GM12864 (cell line): ENCODE results near the gene BCKDHB.

Source experiments
- DNase-seq: peaks from one replicate; pipeline ENCODE4 v3.0.0-alpha.2; 2011; ENCODE audit warnings: low read depth
- H3K4me3 ChIP-seq: 2 replicates; pipeline ENCODE4 v1.5.1; 2011; ENCODE audit warnings: mild to moderate bottlenecking, low read depth, low read length, control low read depth
- TF ChIP-seq, protein P1 (sequence below): IDR thresholded peaks from 2 replicates; pipeline ENCODE4 v1.5.1; 2011; ENCODE audit warnings: low read depth, mild to moderate bottlenecking, moderate library complexity, low read length, control low read depth, inconsistent platforms; ENCODE audit errors: missing control alignments

Gene BCKDHB

GRCh38 chr6:80181352-80182081 lies 75.0 kb downstream of the BCKDHB start:
- DNase-seq: no peak
- H3K4me3 ChIP-seq: no peak overlapping the region
- TF ChIP-seq, protein P1, sequence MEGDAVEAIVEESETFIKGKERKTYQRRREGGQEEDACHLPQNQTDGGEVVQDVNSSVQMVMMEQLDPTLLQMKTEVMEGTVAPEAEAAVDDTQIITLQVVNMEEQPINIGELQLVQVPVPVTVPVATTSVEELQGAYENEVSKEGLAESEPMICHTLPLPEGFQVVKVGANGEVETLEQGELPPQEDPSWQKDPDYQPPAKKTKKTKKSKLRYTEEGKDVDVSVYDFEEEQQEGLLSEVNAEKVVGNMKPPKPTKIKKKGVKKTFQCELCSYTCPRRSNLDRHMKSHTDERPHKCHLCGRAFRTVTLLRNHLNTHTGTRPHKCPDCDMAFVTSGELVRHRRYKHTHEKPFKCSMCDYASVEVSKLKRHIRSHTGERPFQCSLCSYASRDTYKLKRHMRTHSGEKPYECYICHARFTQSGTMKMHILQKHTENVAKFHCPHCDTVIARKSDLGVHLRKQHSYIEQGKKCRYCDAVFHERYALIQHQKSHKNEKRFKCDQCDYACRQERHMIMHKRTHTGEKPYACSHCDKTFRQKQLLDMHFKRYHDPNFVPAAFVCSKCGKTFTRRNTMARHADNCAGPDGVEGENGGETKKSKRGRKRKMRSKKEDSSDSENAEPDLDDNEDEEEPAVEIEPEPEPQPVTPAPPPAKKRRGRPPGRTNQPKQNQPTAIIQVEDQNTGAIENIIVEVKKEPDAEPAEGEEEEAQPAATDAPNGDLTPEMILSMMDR: no peak

DNA sequence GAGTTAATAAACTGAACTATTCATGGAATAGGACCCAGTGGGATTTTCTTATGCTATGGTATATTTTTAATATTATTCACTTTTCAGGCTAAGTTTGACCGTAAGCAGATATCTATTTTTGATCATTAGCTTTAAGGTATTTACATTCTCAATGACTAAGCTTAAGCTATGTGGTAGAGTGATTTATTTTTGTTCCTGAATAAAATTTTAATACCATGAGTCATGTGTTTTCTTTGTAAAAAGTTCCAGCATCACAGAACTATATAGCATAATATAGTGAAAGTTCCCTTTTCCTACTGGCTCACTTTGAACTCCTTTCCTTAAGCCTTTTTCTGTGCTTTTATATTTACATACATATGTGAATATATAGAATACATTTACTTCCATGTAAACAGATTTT lies 75.8 kb downstream of the BCKDHB start:
- DNase-seq: no peak
- no peak overlapping the region for H3K4me3 ChIP-seq
- TF ChIP-seq, protein P1: no peak

DNA sequence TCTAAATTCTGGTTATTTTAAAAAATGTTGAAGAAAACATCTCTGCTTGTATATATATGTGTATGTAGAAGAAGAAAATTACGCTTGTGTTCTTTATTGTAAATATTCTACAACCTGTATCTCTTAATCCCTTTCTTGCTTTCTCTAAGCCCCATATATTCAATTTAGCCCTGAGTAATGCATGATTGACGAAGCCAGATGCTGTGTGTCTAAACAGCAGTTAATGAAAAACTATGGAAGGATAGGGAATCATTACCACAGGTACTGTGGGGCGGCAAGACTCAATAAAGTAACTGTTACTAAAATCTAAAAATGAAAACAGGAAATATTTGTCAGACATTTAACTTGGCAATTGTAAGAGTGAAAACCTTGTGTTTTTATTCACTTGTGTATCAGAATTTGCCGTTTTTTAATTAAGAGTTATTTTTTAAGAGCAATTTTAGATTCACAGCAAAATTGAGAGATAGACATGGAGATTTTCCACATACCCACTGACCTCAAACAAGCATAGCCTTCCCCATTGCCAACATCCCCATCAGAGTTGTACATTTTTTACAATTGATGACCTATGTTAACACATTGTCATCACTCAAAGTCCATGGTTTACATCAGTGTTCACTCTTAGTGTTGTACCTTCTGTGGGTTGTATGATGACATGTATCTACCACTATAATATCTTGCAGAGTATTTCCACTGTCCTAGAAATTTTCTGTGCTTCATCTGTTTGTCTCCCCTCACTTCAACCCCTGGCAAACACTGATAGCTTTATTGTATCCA lies 76.7 kb downstream of the BCKDHB start:
- H3K4me3 ChIP-seq: no peak overlapping the region
- DNase-seq: no peak
- TF ChIP-seq, protein P1: no peak

DNA sequence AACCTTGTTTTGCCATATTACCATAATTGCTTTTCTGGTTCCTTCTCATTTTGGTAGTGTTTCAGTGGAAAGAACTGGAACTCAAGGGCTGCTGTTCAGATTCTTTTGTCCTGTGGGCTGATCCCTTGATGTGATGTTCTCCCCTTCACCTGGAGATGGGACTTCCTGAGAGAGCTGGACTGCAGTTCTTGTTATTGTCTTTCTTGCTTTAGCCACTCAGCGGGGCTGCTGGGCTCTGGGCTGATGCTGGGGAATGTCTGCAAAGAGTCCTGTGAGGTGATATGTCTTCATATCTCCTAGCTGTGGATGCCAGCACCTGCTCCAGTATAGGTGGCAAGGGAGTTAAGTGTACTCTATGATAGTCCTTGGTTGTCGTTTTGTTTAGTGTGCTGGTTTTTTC lies 79.0 kb downstream of the BCKDHB start:
- H3K4me3 ChIP-seq: no peak overlapping the region
- no peak for DNase-seq
- TF ChIP-seq, protein P1: no peak

DNA sequence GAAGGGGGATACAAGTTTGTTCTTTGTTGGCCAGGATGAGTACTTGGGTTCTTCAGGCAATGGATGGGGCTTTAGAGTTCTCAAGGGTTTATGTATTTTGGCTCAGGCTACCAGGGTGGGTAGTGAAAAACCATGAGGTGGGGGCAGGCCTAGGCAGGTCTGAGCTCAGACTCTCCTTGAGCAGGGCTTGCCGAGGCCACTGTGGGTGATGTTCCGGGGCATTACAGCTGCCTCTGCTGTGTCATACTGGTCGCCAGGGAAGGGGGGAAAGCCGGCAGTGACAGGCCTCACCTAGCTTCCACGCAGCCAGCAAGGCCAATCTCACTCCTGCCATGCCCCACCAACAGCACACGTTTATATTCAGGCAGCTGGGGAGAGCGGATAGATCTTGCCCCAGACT lies 79.6 kb downstream of the BCKDHB start:
- TF ChIP-seq, protein P1: no peak
- DNase-seq: no peak
- H3K4me3 ChIP-seq: no peak overlapping the region

GRCh38 chr6:80196906-80197305 lies 90.4 kb downstream of the BCKDHB start:
- TF ChIP-seq, protein P1: no peak
- no peak for DNase-seq
- no peak overlapping the region for H3K4me3 ChIP-seq
